Mammary epithelial cell (primary cell): Measurements from ENCODE around the gene UVRAG.

Experiments used
- CTCF ChIP-seq, 2 donors: IDR thresholded peaks in 1 of 2; conservative IDR thresholded peaks in 1 of 2; 2 replicates each; pipeline ENCODE4 v1.5.1; 2011 to 2012; ENCODE audit warnings: inconsistent platforms in 2 of 2, low read length in 2 of 2, mild to moderate bottlenecking in 2 of 2, control low read depth in 1 of 2, low read depth in 1 of 2; ENCODE audit not compliant: insufficient read depth in 1 of 2; ENCODE audit errors: extremely low read depth in 1 of 2
- EZH2 ChIP-seq: IDR thresholded peaks from 2 replicates; pipeline ENCODE4 v1.6.1; 2012; ENCODE audit warnings: low read length, inconsistent platforms, borderline replicate concordance

GRCh38 chr11:76049511-76049910 is 234.5 kb downstream of the UVRAG start:
- no peak for TF ChIP-seq EZH2
- no peak for TF ChIP-seq CTCF (conservative IDR thresholded peaks at IDR 0.05 in 1 of 2, IDR thresholded peaks at IDR 0.05 in 1 of 2; ENCODE audit: extremely low read depth in 1 of 2, insufficient read depth in 1 of 2, low read depth in 1 of 2, low read length in 2 of 2)
